HepG2 (cell line): ENCODE data around the gene SSU72. TPM values are rescaled to one million over a fixed set of nuclear protein-coding genes. Genes with fewer than 3 reads are reported as not detected.

ENCODE experiments used
- ATAC-seq: fragments of 200-7000 bp; cut with Tn5 transposase; 3 replicates; pipeline ENCODE4 v1.9.1; 2020; ENCODE audit warnings: mild to moderate bottlenecking, moderate library complexity
- BruUV-seq: library from RNA; stranded (reverse); fragments of 400-500 nt; replicated peaks from 2 replicates; lab custom pipeline; 2021; lab: Mats Ljungman, UMichigan
- CTCF ChIA-PET: fragments of 300-600 bp; formaldehyde crosslinking; extraction: SDS; loops from one replicate; lab custom pipeline; 2021; ENCODE audit warnings: low total read pairs, inconsistent platforms, low intra/inter-chr PET ratio; lab: Yijun Ruan, JAX
- POLR2A ChIA-PET: fragments of 350-600 bp; sonication (Branson Sonifier 250); formaldehyde crosslinking; loops from one replicate; lab custom pipeline; 2020; ENCODE audit warnings: antibody characterized with exemption, inconsistent platforms; lab: Yijun Ruan, JAX
- DNase-seq: peaks from one replicate; pipeline ENCODE4 v3.0.0-alpha.2; 2015; ENCODE audit warnings: low spot score
- FAIRE-seq: peaks from 3 replicates; lab custom pipeline; 2011; peaks lifted over from hg19 to GRCh38; lab: Jason Lieb, UNC
- H2AFZ ChIP-seq: one replicate; pipeline ENCODE4 v1.6.1; 2011; ENCODE audit warnings: low read length, inconsistent platforms
- H3K27ac ChIP-seq: fragments of 300-600 bp; 3 replicates; pipeline ENCODE4 v1.8.0; 2011; ENCODE audit warnings: mixed run types, mild to moderate bottlenecking, mixed read lengths, low read length, inconsistent platforms; ENCODE audit not compliant: insufficient read depth; ENCODE audit errors: extremely low read length
- H3K27me3 ChIP-seq, 2 experiments: fragments of 200-600 bp in 1 of 2; 2 replicates in 1 of 2; 3 replicates in 1 of 2; pipeline versions ENCODE4 v1.6.0 to v1.8.0; 2011; ENCODE audit warnings: low read length in 2 of 2, mild to moderate bottlenecking in 2 of 2, moderate library complexity in 2 of 2, inconsistent platforms in 1 of 2; ENCODE audit not compliant: insufficient read depth in 2 of 2, control insufficient read depth in 1 of 2
- H3K36me3 ChIP-seq, 2 experiments: fragments of 200-600 bp in 1 of 2; replicated peaks in 1 of 2; 2 replicates in 1 of 2; 3 replicates in 1 of 2; pipeline versions ENCODE4 v1.5.1 to v1.8.0; 2011; ENCODE audit warnings: low read length in 2 of 2, inconsistent platforms in 1 of 2; ENCODE audit not compliant: insufficient read depth in 2 of 2, control insufficient read depth in 1 of 2
- H3K4me1 ChIP-seq: 2 replicates; pipeline ENCODE4 v1.5.1; 2012; ENCODE audit warnings: low read length, inconsistent platforms; ENCODE audit not compliant: insufficient read depth
- H3K4me2 ChIP-seq: 2 replicates; pipeline ENCODE4 v1.6.0; 2011; ENCODE audit warnings: low read depth, low read length, inconsistent platforms
- H3K4me3 ChIP-seq, 3 experiments: fragments of 200-600 bp in 1 of 3; sonication (generic), shearing (Covaris generic) in 1 of 3; replicated peaks in 1 of 3; 2 replicates each; pipeline ENCODE4 v1.5.1; 2011 to 2016; ENCODE audit warnings: low read length in 3 of 3, inconsistent platforms in 2 of 3, low read depth in 2 of 3, mild to moderate bottlenecking in 2 of 3, control low read depth in 1 of 3, mixed read lengths in 1 of 3; ENCODE audit not compliant: insufficient read depth in 1 of 3
- H3K79me2 ChIP-seq: one replicate; pipeline ENCODE4 v1.6.1; 2011; ENCODE audit warnings: low read length, inconsistent platforms; ENCODE audit not compliant: insufficient read depth
- H3K9ac ChIP-seq: 2 replicates; pipeline ENCODE4 v1.6.0; 2011; ENCODE audit warnings: mild to moderate bottlenecking, low read depth, low read length, inconsistent platforms; ENCODE audit not compliant: insufficient read depth
- H3K9me3 ChIP-seq: 2 replicates; pipeline ENCODE4 v1.5.1; 2012; ENCODE audit warnings: mild to moderate bottlenecking, low read length
- H4K20me1 ChIP-seq: 2 replicates; pipeline ENCODE4 v1.6.0; 2011; ENCODE audit warnings: inconsistent platforms, mild to moderate bottlenecking, low read length, moderate library complexity; ENCODE audit not compliant: insufficient read depth
- AGO2 ChIP-seq: fragments of 200-400 bp; formaldehyde crosslinking; optimal IDR thresholded peaks from 2 replicates; pipeline ENCODE3; 2017; ENCODE audit warnings: mild to moderate bottlenecking, low read depth, low read length, moderate library complexity
- FOXP1 ChIP-seq, 2 experiments: fragments of 450-650 bp in 1 of 2; IDR thresholded peaks; 2 replicates each; pipeline ENCODE4 v1.6.1; 2017 to 2018; ENCODE audit warnings: antibody characterized with exemption in 1 of 2
- HNRNPK ChIP-seq: fragments of 200-400 bp; formaldehyde crosslinking; IDR thresholded peaks from 2 replicates; pipeline ENCODE4 v1.6.1; 2018; ENCODE audit warnings: low read length, low read depth, moderate library complexity, mild to moderate bottlenecking; ENCODE audit not compliant: poor library complexity, severe bottlenecking
- HOXD1 ChIP-seq: sonication (generic); formaldehyde crosslinking; IDR thresholded peaks from 2 replicates; pipeline ENCODE4 v1.5.0; 2020; ENCODE audit warnings: missing genetic modification reagents
- JUN ChIP-seq: sonication (generic); formaldehyde crosslinking; IDR thresholded peaks from 2 replicates; pipeline ENCODE4 v1.4.0; 2020; ENCODE audit warnings: mild to moderate bottlenecking, missing genetic modification reagents
- NCOR1 ChIP-seq: fragments of 200-600 bp; sonication (generic); IDR thresholded peaks from 2 replicates; pipeline ENCODE4 v1.7.0; 2017; ENCODE audit warnings: antibody characterized with exemption, low read length, borderline replicate concordance
- STAT5B ChIP-seq: sonication (generic); formaldehyde crosslinking; IDR thresholded peaks from 2 replicates; pipeline ENCODE4 v1.4.0; 2020; ENCODE audit warnings: missing genetic modification reagents
- ZNF446 ChIP-seq: sonication (generic); formaldehyde crosslinking; IDR thresholded peaks from 2 replicates; pipeline ENCODE4 v1.5.0; 2020; ENCODE audit warnings: mild to moderate bottlenecking, missing genetic modification reagents
- WGBS: methylation state at CpG from one replicate; pipeline ENCODE4 v1.1.6; 2017; ENCODE audit warnings: low lambda C conversion rate; 5-methylcytosine and 5-hydroxymethylcytosine counted together
- in situ Hi-C: cut with HindIII; loops from 2 replicates; pipeline ENCODE4 v1.10.0; 2017; ENCODE audit warnings: low pct_unique_long_range_greater_than_20kb; ENCODE audit not compliant: extremely low pct_ligation_motif_present
- intact Hi-C: fragments of 100-400 bp; cut with micrococcal nuclease; formaldehyde crosslinking; loops from one replicate; pipeline ENCODE4 v1.10.0; 2022; ENCODE audit not compliant: unreplicated experiment
- polyA plus RNA-seq, 8 experiments: library from polyadenylated mRNA; depleted of rRNA in 3 of 8; stranded (reverse) in 7 of 8; unstranded in 1 of 8; fragments of >200 nt; fragmentation: Illumina TruSeq in 4 of 8; extraction: Trizol in 4 of 8; gene quantifications; 2 replicates each; pipeline versions ENCODE4 v1.2.1 to v1.2.3, GENCODE V29; 2011 to 2016; ENCODE audit warnings: low read depth in 4 of 8, missing spikeins in 1 of 8, mixed read lengths in 1 of 8; ENCODE audit not compliant: insufficient read depth in 1 of 8
- total RNA-seq, 5 experiments: library from RNA; depleted of rRNA; stranded (reverse); fragments of >200 nt; fragmentation: Illumina TruSeq; extraction: Trizol; gene quantifications; 2 replicates each; pipeline ENCODE4 v1.2.3, GENCODE V29; 2016; ENCODE audit warnings: low read depth in 1 of 5
- TF ChIP-seq, protein P1 (sequence below): sonication (generic); formaldehyde crosslinking; IDR thresholded peaks from 2 replicates; pipeline ENCODE4 v1.5.0; 2020; ENCODE audit warnings: missing genetic modification reagents, mild to moderate bottlenecking, borderline replicate concordance
- TF ChIP-seq, protein P2 (sequence below): sonication (generic); formaldehyde crosslinking; IDR thresholded peaks from 2 replicates; pipeline ENCODE4 v1.4.0; 2020; ENCODE audit warnings: missing genetic modification reagents
- TF ChIP-seq, protein P3 (sequence below): sonication (generic); formaldehyde crosslinking; IDR thresholded peaks from 2 replicates; pipeline ENCODE4 v1.4.0; 2020; ENCODE audit warnings: mild to moderate bottlenecking, missing genetic modification reagents
- TF ChIP-seq, protein P4 (sequence below): sonication (generic); formaldehyde crosslinking; IDR thresholded peaks from 2 replicates; pipeline ENCODE4 v1.4.0; 2020; ENCODE audit warnings: missing genetic modification reagents, borderline replicate concordance
- TF ChIP-seq, protein P5 (sequence below): sonication (generic); formaldehyde crosslinking; IDR thresholded peaks from 2 replicates; pipeline ENCODE4 v1.4.0; 2020; ENCODE audit warnings: missing genetic modification reagents
- TF ChIP-seq, protein P6 (sequence below): sonication (generic); formaldehyde crosslinking; IDR thresholded peaks from 2 replicates; pipeline ENCODE4 v1.4.0; 2020; ENCODE audit warnings: mild to moderate bottlenecking, low read depth, missing genetic modification reagents

The SSU72 gene
- total and polyA plus RNA-seq, 2 of the 13 experiments (the other 11 are each of a cell fraction or from before 2014, with no cell fraction given) = 42.8 to 67.1 TPM

DNA sequence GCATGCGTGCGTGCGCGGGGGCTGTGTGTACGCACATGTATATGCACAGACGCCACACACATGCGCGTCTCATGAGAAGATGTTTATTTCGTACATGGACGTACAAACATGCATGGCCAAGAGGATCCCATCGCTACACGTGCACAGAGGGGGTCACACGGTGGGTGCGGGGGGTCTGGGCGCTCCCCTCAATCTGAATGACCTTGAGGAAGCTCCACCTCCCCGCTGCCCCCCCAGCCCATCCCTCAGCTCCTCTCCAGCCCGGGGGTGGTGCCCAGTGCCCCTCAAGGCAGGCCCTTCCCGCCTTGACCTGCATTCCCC lies 35.7 kb downstream of the SSU72 start:
- Histone ChIP-seq H3K79me2 (no peaks in the 10 kb centered on the region), H4K20me1 (no peaks in the 10 kb centered on the region), H3K9ac (no peak overlapping the region), H3K27ac (no peak overlapping the region), H3K27me3 (no peaks in the 10 kb centered on the region), H3K36me3 (peaks cover 5 to 13% of the 10 kb centered on the region in 2 experiments; a peak in 3 of 5 replicates), H3K4me3 (no peak overlapping the region), H2AFZ (no peak overlapping the region), H3K4me1 (no peaks in the 10 kb centered on the region), H3K9me3 (no peaks in the 10 kb centered on the region), H3K4me2 (no peak overlapping the region)
- CTCF ChIA-PET = no interaction called here
- FAIRE-seq (no peak), ATAC-seq (no peak), DNase-seq (no peak)
- WGBS = 95% methylated on average over 14 of the region's 18 CpGs
- POLR2A ChIA-PET = no interaction called here
- no TSS peak for BruUV-seq
- in situ Hi-C loops (no loop called here), intact Hi-C loops (no loop called here)
- TF ChIP-seq, protein P1, sequence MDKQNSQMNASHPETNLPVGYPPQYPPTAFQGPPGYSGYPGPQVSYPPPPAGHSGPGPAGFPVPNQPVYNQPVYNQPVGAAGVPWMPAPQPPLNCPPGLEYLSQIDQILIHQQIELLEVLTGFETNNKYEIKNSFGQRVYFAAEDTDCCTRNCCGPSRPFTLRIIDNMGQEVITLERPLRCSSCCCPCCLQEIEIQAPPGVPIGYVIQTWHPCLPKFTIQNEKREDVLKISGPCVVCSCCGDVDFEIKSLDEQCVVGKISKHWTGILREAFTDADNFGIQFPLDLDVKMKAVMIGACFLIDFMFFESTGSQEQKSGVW (CRISPR knock-in tag) = no peak
- TF ChIP-seq HOXD1 (CRISPR knock-in tag) = no peak
- TF ChIP-seq STAT5B (CRISPR knock-in tag) = no peak
- no peak for TF ChIP-seq ZNF446 (CRISPR knock-in tag)
- no peak for TF ChIP-seq AGO2
- TF ChIP-seq NCOR1 = no peak
- TF ChIP-seq, protein P2, sequence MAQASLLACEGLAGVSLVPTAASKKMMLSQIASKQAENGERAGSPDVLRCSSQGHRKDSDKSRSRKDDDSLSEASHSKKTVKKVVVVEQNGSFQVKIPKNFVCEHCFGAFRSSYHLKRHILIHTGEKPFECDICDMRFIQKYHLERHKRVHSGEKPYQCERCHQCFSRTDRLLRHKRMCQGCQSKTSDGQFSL (CRISPR knock-in tag) = no peak
- TF ChIP-seq JUN (CRISPR knock-in tag) = no peak
- TF ChIP-seq, protein P3, sequence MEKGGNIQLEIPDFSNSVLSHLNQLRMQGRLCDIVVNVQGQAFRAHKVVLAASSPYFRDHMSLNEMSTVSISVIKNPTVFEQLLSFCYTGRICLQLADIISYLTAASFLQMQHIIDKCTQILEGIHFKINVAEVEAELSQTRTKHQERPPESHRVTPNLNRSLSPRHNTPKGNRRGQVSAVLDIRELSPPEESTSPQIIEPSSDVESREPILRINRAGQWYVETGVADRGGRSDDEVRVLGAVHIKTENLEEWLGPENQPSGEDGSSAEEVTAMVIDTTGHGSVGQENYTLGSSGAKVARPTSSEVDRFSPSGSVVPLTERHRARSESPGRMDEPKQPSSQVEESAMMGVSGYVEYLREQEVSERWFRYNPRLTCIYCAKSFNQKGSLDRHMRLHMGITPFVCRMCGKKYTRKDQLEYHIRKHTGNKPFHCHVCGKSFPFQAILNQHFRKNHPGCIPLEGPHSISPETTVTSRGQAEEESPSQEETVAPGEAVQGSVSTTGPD = no peak
- TF ChIP-seq, protein P4, sequence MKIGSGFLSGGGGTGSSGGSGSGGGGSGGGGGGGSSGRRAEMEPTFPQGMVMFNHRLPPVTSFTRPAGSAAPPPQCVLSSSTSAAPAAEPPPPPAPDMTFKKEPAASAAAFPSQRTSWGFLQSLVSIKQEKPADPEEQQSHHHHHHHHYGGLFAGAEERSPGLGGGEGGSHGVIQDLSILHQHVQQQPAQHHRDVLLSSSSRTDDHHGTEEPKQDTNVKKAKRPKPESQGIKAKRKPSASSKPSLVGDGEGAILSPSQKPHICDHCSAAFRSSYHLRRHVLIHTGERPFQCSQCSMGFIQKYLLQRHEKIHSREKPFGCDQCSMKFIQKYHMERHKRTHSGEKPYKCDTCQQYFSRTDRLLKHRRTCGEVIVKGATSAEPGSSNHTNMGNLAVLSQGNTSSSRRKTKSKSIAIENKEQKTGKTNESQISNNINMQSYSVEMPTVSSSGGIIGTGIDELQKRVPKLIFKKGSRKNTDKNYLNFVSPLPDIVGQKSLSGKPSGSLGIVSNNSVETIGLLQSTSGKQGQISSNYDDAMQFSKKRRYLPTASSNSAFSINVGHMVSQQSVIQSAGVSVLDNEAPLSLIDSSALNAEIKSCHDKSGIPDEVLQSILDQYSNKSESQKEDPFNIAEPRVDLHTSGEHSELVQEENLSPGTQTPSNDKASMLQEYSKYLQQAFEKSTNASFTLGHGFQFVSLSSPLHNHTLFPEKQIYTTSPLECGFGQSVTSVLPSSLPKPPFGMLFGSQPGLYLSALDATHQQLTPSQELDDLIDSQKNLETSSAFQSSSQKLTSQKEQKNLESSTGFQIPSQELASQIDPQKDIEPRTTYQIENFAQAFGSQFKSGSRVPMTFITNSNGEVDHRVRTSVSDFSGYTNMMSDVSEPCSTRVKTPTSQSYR (CRISPR knock-in tag) = no peak
- TF ChIP-seq, protein P5, sequence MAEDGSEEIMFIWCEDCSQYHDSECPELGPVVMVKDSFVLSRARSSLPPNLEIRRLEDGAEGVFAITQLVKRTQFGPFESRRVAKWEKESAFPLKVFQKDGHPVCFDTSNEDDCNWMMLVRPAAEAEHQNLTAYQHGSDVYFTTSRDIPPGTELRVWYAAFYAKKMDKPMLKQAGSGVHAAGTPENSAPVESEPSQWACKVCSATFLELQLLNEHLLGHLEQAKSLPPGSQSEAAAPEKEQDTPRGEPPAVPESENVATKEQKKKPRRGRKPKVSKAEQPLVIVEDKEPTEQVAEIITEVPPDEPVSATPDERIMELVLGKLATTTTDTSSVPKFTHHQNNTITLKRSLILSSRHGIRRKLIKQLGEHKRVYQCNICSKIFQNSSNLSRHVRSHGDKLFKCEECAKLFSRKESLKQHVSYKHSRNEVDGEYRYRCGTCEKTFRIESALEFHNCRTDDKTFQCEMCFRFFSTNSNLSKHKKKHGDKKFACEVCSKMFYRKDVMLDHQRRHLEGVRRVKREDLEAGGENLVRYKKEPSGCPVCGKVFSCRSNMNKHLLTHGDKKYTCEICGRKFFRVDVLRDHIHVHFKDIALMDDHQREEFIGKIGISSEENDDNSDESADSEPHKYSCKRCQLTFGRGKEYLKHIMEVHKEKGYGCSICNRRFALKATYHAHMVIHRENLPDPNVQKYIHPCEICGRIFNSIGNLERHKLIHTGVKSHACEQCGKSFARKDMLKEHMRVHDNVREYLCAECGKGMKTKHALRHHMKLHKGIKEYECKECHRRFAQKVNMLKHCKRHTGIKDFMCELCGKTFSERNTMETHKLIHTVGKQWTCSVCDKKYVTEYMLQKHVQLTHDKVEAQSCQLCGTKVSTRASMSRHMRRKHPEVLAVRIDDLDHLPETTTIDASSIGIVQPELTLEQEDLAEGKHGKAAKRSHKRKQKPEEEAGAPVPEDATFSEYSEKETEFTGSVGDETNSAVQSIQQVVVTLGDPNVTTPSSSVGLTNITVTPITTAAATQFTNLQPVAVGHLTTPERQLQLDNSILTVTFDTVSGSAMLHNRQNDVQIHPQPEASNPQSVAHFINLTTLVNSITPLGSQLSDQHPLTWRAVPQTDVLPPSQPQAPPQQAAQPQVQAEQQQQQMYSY (CRISPR knock-in tag) = no peak
- no peak for TF ChIP-seq HNRNPK
- no peak for TF ChIP-seq FOXP1 (IDR thresholded peaks at IDR 0.05)
- no peak for TF ChIP-seq FOXP1 (CRISPR knock-in tag; IDR thresholded peaks at IDR 0.05)
- TF ChIP-seq, protein P6, sequence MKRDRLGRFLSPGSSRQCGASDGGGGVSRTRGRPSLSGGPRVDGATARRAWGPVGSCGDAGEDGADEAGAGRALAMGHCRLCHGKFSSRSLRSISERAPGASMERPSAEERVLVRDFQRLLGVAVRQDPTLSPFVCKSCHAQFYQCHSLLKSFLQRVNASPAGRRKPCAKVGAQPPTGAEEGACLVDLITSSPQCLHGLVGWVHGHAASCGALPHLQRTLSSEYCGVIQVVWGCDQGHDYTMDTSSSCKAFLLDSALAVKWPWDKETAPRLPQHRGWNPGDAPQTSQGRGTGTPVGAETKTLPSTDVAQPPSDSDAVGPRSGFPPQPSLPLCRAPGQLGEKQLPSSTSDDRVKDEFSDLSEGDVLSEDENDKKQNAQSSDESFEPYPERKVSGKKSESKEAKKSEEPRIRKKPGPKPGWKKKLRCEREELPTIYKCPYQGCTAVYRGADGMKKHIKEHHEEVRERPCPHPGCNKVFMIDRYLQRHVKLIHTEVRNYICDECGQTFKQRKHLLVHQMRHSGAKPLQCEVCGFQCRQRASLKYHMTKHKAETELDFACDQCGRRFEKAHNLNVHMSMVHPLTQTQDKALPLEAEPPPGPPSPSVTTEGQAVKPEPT (CRISPR knock-in tag) = no peak
